GM10266 (cell line): Measurements from ENCODE around the gene RBM26.
"Not testable (repeated sequence)": the region's sequence is repeated elsewhere in the genome, so short reads cannot be mapped to it uniquely, and the experiment has no call there.

Experiments used
- DNase-seq: peaks from one replicate; pipeline ENCODE4 v3.0.0; 2012; ENCODE audit errors: extremely low spot score
- CTCF ChIP-seq: IDR thresholded peaks from 2 replicates; pipeline ENCODE4 v1.5.1; 2012; ENCODE audit warnings: mild to moderate bottlenecking, low read depth; ENCODE audit not compliant: control insufficient read depth, insufficient read depth; ENCODE audit errors: missing control alignments

Gene RBM26

GRCh38 chr13:79287939-79288795 is 117.9 kb downstream of the RBM26 start:
- no peak for DNase-seq
- TF ChIP-seq CTCF: no peak

GRCh38 chr13:79285159-79285558 is 120.9 kb downstream of the RBM26 start:
- DNase-seq: no peak
- TF ChIP-seq CTCF: no peak

- TF ChIP-seq CTCF: no peak
- DNase-seq: no peak
Measured at GRCh38 chr13:79283742-79284141, 122.3 kb downstream of the RBM26 start.

GRCh38 chr13:79282976-79283375 is 123.1 kb downstream of the RBM26 start:
- no peak for DNase-seq
- TF ChIP-seq CTCF: no peak

GRCh38 chr13:79282508-79282907 is 123.5 kb downstream of the RBM26 start:
- no peak for TF ChIP-seq CTCF
- no peak for DNase-seq

- DNase-seq: no peak
- TF ChIP-seq CTCF: no peak
Measured at GRCh38 chr13:79281339-79281747, 124.7 kb downstream of the RBM26 start.

GRCh38 chr13:79279735-79280134 is 126.3 kb downstream of the RBM26 start:
- not testable (repeated sequence) for DNase-seq
